ENCODE data around the gene PRR5.
"Not testable (repeated sequence)": the region's sequence is repeated elsewhere in the genome, so short reads cannot be mapped to it uniquely, and the experiment has no call there.

- TF ChIP-seq CTCF (IDR thresholded peaks at IDR 0.05; ENCODE audit: low read depth, low read length, poor library complexity, severe bottlenecking); EZH2phosphoT487 (IDR thresholded peaks at IDR 0.05; ENCODE audit: borderline replicate concordance, low read length): not testable (repeated sequence)
Observed at GRCh38 chr22:44676066-44676440, 26.0 kb upstream of the PRR5 start.

Measured in DOHH2 (cell line).